K562 (cell line): ENCODE measurements around the gene RAB5B. TPM values are rescaled to one million over a fixed set of nuclear protein-coding genes. Genes with fewer than 3 reads are reported as not detected.

Experiments used
- ATF1 ChIP-seq, 2 experiments: fragments of 450-650 bp in 1 of 2; IDR thresholded peaks; 2 replicates each; pipeline ENCODE4 v1.6.1; 2016; ENCODE audit warnings: missing compliant biosample characterization in 1 of 2, missing genetic modification characterization in 1 of 2
- ATF4 ChIP-seq: fragments of 450-650 bp; formaldehyde crosslinking; IDR thresholded peaks from 2 replicates; pipeline ENCODE4 v1.4.0; 2022; ENCODE audit warnings: mild to moderate bottlenecking, moderate library complexity
- BMI1 ChIP-seq: fragments of 150-350 bp; IDR thresholded peaks from 2 replicates; pipeline ENCODE4 v1.6.1; 2014; ENCODE audit warnings: low read length
- BRD9 ChIP-seq: fragments of 450-650 bp; IDR thresholded peaks from 2 replicates; pipeline ENCODE4 v1.6.1; 2018; ENCODE audit warnings: low read depth; ENCODE audit not compliant: partially characterized antibody
- CBX8 ChIP-seq: fragments of 200-600 bp; sonication (generic); IDR thresholded peaks from 2 replicates; pipeline ENCODE4 v1.6.1; 2012; ENCODE audit warnings: borderline replicate concordance, mixed run types, low read depth, mild to moderate bottlenecking, moderate library complexity, mixed read lengths, low read length, control low read depth, inconsistent platforms; ENCODE audit not compliant: poor library complexity, severe bottlenecking; ENCODE audit errors: extremely low read depth
- E2F5 ChIP-seq: sonication (generic); formaldehyde crosslinking; IDR thresholded peaks from 2 replicates; pipeline ENCODE4 v1.8.0; 2022; ENCODE audit warnings: mild to moderate bottlenecking, missing genetic modification reagents
- EZH2 ChIP-seq: IDR thresholded peaks from 2 replicates; pipeline ENCODE4 v1.6.1; 2012; ENCODE audit warnings: low read depth, mild to moderate bottlenecking, inconsistent platforms, low read length, borderline replicate concordance
- GTF2F1 ChIP-seq: IDR thresholded peaks from 2 replicates; pipeline ENCODE4 v1.6.1; 2011; ENCODE audit warnings: low read depth, low read length, improper control_type of control experiment
- PYGO2 ChIP-seq: fragments of 450-650 bp; IDR thresholded peaks from 2 replicates; pipeline ENCODE4 v1.6.1; 2016; ENCODE audit warnings: mild to moderate bottlenecking, missing genetic modification characterization, moderate library complexity, missing compliant biosample characterization
- RBM34 ChIP-seq: fragments of 200-400 bp; formaldehyde crosslinking; IDR thresholded peaks from 2 replicates; pipeline ENCODE4 v1.6.1; 2018; ENCODE audit warnings: low read length, borderline replicate concordance; ENCODE audit not compliant: insufficient read depth
- RFX5 ChIP-seq: IDR thresholded peaks from 2 replicates; pipeline ENCODE4 v1.6.1; 2011; ENCODE audit warnings: low read depth, mild to moderate bottlenecking, improper control_type of control experiment, low read length
- SRSF7 ChIP-seq: fragments of 200-400 bp; formaldehyde crosslinking; optimal IDR thresholded peaks from 2 replicates; pipeline ENCODE3; 2017; ENCODE audit warnings: mild to moderate bottlenecking, low read depth, low read length
- TAF15 ChIP-seq: fragments of 200-400 bp; formaldehyde crosslinking; IDR thresholded peaks from 2 replicates; pipeline ENCODE4 v1.6.1; 2017; ENCODE audit warnings: mild to moderate bottlenecking, low read depth, low read length, moderate library complexity
- TRIM25 ChIP-seq: fragments of 450-650 bp; IDR thresholded peaks from 2 replicates; pipeline ENCODE4 v1.7.0; 2016; ENCODE audit warnings: borderline replicate concordance
- WHSC1 ChIP-seq: IDR thresholded peaks from one replicate; pipeline ENCODE4 v1.6.1; 2012; ENCODE audit warnings: low read length, control low read depth, inconsistent platforms
- YBX1 ChIP-seq: fragments of 450-650 bp; IDR thresholded peaks from 2 replicates; pipeline ENCODE4 v1.7.1; 2016; ENCODE audit warnings: mild to moderate bottlenecking
- ZNF316 ChIP-seq: fragments of 450-650 bp; IDR thresholded peaks from 2 replicates; pipeline ENCODE4 v1.6.1; 2016
- ZNF57 ChIP-seq: fragments of 450-650 bp; formaldehyde crosslinking; IDR thresholded peaks from 2 replicates; pipeline ENCODE4 v1.4.0; 2020; ENCODE audit warnings: mild to moderate bottlenecking, moderate library complexity
- polyA plus RNA-seq, 8 experiments: library from polyadenylated mRNA; depleted of rRNA in 4 of 8; stranded (reverse) in 5 of 8; unstranded in 3 of 8; fragments of >200 nt; fragmentation: Nextera tagmentation in 2 of 8; fragmentation: Illumina TruSeq in 1 of 8; extraction: Ambion mirVana in 2 of 8; extraction: Trizol in 1 of 8; gene quantifications; 2 replicates each; pipeline versions ENCODE4 v1.2.1 to v1.2.3, GENCODE V29; 2011 to 2014; ENCODE audit warnings: inconsistent platforms in 1 of 8, missing spikeins in 1 of 8
- total RNA-seq, 7 experiments: library from RNA; depleted of rRNA in 6 of 7; stranded (reverse); fragments of >200 nt in 6 of 7; fragmentation: Illumina TruSeq in 2 of 7; extraction: Trizol in 2 of 7; gene quantifications; 2 replicates each; pipeline versions ENCODE4 v1.2.1 to v1.2.3, GENCODE V29; 2011 to 2021; ENCODE audit warnings: low replicate concordance in 1 of 7
- TF ChIP-seq, protein P1 (sequence below), 2 experiments: fragments of 450-650 bp in 1 of 2; sonication (generic) in 1 of 2; formaldehyde crosslinking; conservative IDR thresholded peaks; 2 replicates each; pipeline versions ENCODE4 v1.4.0 to v1.8.1; 2020 to 2022; ENCODE audit warnings: mild to moderate bottlenecking in 1 of 2, missing genetic modification reagents in 1 of 2
- TF ChIP-seq, protein P2 (sequence below): fragments of 450-650 bp; formaldehyde crosslinking; conservative IDR thresholded peaks from 2 replicates; pipeline ENCODE4 v1.4.0; 2022; ENCODE audit warnings: mild to moderate bottlenecking, missing genetic modification characterization
- TF ChIP-seq, protein P3 (sequence below): fragments of 250-450 bp; sonication (Bioruptor Pico); IDR thresholded peaks from 2 replicates; pipeline ENCODE4 v1.8.0; 2021; ENCODE audit warnings: moderate library complexity, mild to moderate bottlenecking, inconsistent platforms
- TF ChIP-seq, protein P4 (sequence below), 2 experiments: fragments of 250-450 bp in 1 of 2; fragments of 450-650 bp in 1 of 2; sonication (Bioruptor Pico) in 1 of 2; IDR thresholded peaks; 2 replicates each; pipeline versions ENCODE4 v1.6.1 to v1.8.0; 2016 to 2021; ENCODE audit warnings: mild to moderate bottlenecking in 2 of 2, moderate library complexity in 2 of 2, missing compliant biosample characterization in 1 of 2, missing genetic modification characterization in 1 of 2

The RAB5B gene
- total and polyA plus RNA-seq, 9 of the 15 experiments (the other 6 are each of a cell fraction or from before 2014, with no cell fraction given) = 6.8 to 73.8 (median 25.2) TPM

- no peak for TF ChIP-seq BMI1
- no peak for TF ChIP-seq EZH2
- TF ChIP-seq ATF4 (CRISPR knock-in tag) = peak; percentile 85
- no peak for TF ChIP-seq TRIM25
- no peak for TF ChIP-seq ATF1 (CRISPR knock-in tag; IDR thresholded peaks at IDR 0.05)
- TF ChIP-seq ATF1 (tag; IDR thresholded peaks at IDR 0.05) = no peak
- no peak for TF ChIP-seq RFX5
- no peak for TF ChIP-seq TAF15
- no peak for TF ChIP-seq CBX8
- TF ChIP-seq SRSF7 = no peak
- no peak for TF ChIP-seq GTF2F1
- TF ChIP-seq RBM34 = no peak
- no peak for TF ChIP-seq ZNF57 (CRISPR knock-in tag)
- TF ChIP-seq, protein P1, sequence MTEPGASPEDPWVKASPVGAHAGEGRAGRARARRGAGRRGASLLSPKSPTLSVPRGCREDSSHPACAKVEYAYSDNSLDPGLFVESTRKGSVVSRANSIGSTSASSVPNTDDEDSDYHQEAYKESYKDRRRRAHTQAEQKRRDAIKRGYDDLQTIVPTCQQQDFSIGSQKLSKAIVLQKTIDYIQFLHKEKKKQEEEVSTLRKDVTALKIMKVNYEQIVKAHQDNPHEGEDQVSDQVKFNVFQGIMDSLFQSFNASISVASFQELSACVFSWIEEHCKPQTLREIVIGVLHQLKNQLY (CRISPR knock-in tag; conservative IDR thresholded peaks at IDR 0.05) = no peak
- TF ChIP-seq YBX1 = no peak
- no peak for TF ChIP-seq E2F5 (CRISPR knock-in tag)
- no peak for TF ChIP-seq PYGO2
- TF ChIP-seq BRD9 = no peak
- peak; percentile 52; the same call in 1 of the 2 replicates for TF ChIP-seq ZNF316
- TF ChIP-seq, protein P2, sequence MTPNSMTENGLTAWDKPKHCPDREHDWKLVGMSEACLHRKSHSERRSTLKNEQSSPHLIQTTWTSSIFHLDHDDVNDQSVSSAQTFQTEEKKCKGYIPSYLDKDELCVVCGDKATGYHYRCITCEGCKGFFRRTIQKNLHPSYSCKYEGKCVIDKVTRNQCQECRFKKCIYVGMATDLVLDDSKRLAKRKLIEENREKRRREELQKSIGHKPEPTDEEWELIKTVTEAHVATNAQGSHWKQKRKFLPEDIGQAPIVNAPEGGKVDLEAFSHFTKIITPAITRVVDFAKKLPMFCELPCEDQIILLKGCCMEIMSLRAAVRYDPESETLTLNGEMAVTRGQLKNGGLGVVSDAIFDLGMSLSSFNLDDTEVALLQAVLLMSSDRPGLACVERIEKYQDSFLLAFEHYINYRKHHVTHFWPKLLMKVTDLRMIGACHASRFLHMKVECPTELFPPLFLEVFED (CRISPR knock-in tag) = no peak
- TF ChIP-seq, protein P3, sequence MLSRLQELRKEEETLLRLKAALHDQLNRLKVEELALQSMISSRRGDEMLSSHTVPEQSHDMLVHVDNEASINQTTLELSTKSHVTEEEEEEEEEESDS = no peak
- TF ChIP-seq, protein P4, sequence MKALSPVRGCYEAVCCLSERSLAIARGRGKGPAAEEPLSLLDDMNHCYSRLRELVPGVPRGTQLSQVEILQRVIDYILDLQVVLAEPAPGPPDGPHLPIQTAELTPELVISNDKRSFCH (CRISPR knock-in tag; IDR thresholded peaks at IDR 0.05) = no peak
- TF ChIP-seq, protein P4 (tag; IDR thresholded peaks at IDR 0.05) = no peak
- TF ChIP-seq WHSC1 = no peak
Observed at GRCh38 chr12:55925371-55925770, 48.5 kb upstream of the RAB5B start (continued).
